Measurements from ENCODE around the gene GALNT4. TPM values are rescaled to one million over a fixed set of nuclear protein-coding genes. Genes with fewer than 3 reads are reported as not detected.

GALNT4 gene
- total RNA-seq, 1 donor from 2014 or later, result 0.98 TPM

- Mint-ChIP-seq H3K4me1 (ENCODE audit: low read depth, unreplicated experiment) (no peaks in the 10 kb centered on the region), H3K4me3 (ENCODE audit: unreplicated experiment) (no peak overlapping the region), H3K27me3 (ENCODE audit: unreplicated experiment) (no peaks in the 10 kb centered on the region)
These were observed 43.2 kb upstream of the GALNT4 start for GRCh38 chr12:89567691-89568239.

GRCh38 chr12:89566615-89567014 is 42.0 kb upstream of the GALNT4 start:
- no peaks in the 10 kb centered on the region for H3K9me3 Mint-ChIP-seq (ENCODE audit: unreplicated experiment)

More at GRCh38 chr12:89567691-89568239, 43.2 kb upstream of the GALNT4 start:
- Mint-ChIP-seq H3K36me3 (ENCODE audit: unreplicated experiment) (no peaks in the 10 kb centered on the region), H3K9me3 (ENCODE audit: unreplicated experiment) (no peaks in the 10 kb centered on the region), H3K27ac (ENCODE audit: unreplicated experiment) (no peak overlapping the region)
- DNase-seq, result no peak
- TF ChIP-seq CTCF (IDR thresholded peaks at IDR 0.05; ENCODE audit: partially characterized antibody, unreplicated experiment), result no peak

GRCh38 chr12:89565002-89565401 is 40.4 kb upstream of the GALNT4 start:
- H3K9me3 Mint-ChIP-seq (ENCODE audit: unreplicated experiment), result no peaks in the 10 kb centered on the region
- H3K27ac Mint-ChIP-seq (ENCODE audit: unreplicated experiment), result no peak overlapping the region
- TF ChIP-seq CTCF (IDR thresholded peaks at IDR 0.05; ENCODE audit: partially characterized antibody, unreplicated experiment), result no peak
- DNase-seq, result no peak
- H3K4me3 Mint-ChIP-seq (ENCODE audit: unreplicated experiment), result no peak overlapping the region
- H3K36me3 Mint-ChIP-seq (ENCODE audit: unreplicated experiment), result no peaks in the 10 kb centered on the region
- H3K4me1 Mint-ChIP-seq (ENCODE audit: low read depth, unreplicated experiment), result no peaks in the 10 kb centered on the region
- no peaks in the 10 kb centered on the region for H3K27me3 Mint-ChIP-seq (ENCODE audit: unreplicated experiment)

More at GRCh38 chr12:89566615-89567014, 42.0 kb upstream of the GALNT4 start:
- Mint-ChIP-seq H3K27me3 (ENCODE audit: unreplicated experiment) (no peaks in the 10 kb centered on the region), H3K4me3 (ENCODE audit: unreplicated experiment) (no peak overlapping the region), H3K27ac (ENCODE audit: unreplicated experiment) (no peak overlapping the region), H3K4me1 (ENCODE audit: low read depth, unreplicated experiment) (no peaks in the 10 kb centered on the region), H3K36me3 (ENCODE audit: unreplicated experiment) (no peaks in the 10 kb centered on the region)
- no peak for TF ChIP-seq CTCF (IDR thresholded peaks at IDR 0.05; ENCODE audit: partially characterized antibody, unreplicated experiment)
- DNase-seq, result no peak

GRCh38 chr12:89559753-89560152 is 35.2 kb upstream of the GALNT4 start:
- no peaks in the 10 kb centered on the region for H3K4me1 Mint-ChIP-seq (ENCODE audit: low read depth, unreplicated experiment)
- no peak for TF ChIP-seq CTCF (IDR thresholded peaks at IDR 0.05; ENCODE audit: partially characterized antibody, unreplicated experiment)
- peaks cover 4% of the 10 kb centered on the region for H3K36me3 Mint-ChIP-seq (ENCODE audit: unreplicated experiment)
- no peak overlapping the region for H3K27ac Mint-ChIP-seq (ENCODE audit: unreplicated experiment)
- no peak for DNase-seq
- no peak overlapping the region for H3K4me3 Mint-ChIP-seq (ENCODE audit: unreplicated experiment)
- H3K27me3 Mint-ChIP-seq (ENCODE audit: unreplicated experiment), result no peaks in the 10 kb centered on the region
- H3K9me3 Mint-ChIP-seq (ENCODE audit: unreplicated experiment), result no peaks in the 10 kb centered on the region

GRCh38 chr12:89556976-89557375 is 32.4 kb upstream of the GALNT4 start:
- no peaks in the 10 kb centered on the region for H3K4me1 Mint-ChIP-seq (ENCODE audit: low read depth, unreplicated experiment)
- no peaks in the 10 kb centered on the region for H3K27me3 Mint-ChIP-seq (ENCODE audit: unreplicated experiment)
- no peaks in the 10 kb centered on the region for H3K9me3 Mint-ChIP-seq (ENCODE audit: unreplicated experiment)
- H3K4me3 Mint-ChIP-seq (ENCODE audit: unreplicated experiment), result no peak overlapping the region
- H3K27ac Mint-ChIP-seq (ENCODE audit: unreplicated experiment), result no peak overlapping the region
- DNase-seq, result no peak
- H3K36me3 Mint-ChIP-seq (ENCODE audit: unreplicated experiment), result peaks cover 4% of the 10 kb centered on the region
- TF ChIP-seq CTCF (IDR thresholded peaks at IDR 0.05; ENCODE audit: partially characterized antibody, unreplicated experiment), result no peak

All from glutamatergic neuron (in vitro differentiated cells).